ENCODE data around the gene DNAH11. TPM values are rescaled to one million over a fixed set of nuclear protein-coding genes. Genes with fewer than 3 reads are reported as not detected.

DNAH11 gene
- total and polyA plus RNA-seq, 2 of the 4 experiments (the other 2 are of a cell fraction), result not detected

DNA sequence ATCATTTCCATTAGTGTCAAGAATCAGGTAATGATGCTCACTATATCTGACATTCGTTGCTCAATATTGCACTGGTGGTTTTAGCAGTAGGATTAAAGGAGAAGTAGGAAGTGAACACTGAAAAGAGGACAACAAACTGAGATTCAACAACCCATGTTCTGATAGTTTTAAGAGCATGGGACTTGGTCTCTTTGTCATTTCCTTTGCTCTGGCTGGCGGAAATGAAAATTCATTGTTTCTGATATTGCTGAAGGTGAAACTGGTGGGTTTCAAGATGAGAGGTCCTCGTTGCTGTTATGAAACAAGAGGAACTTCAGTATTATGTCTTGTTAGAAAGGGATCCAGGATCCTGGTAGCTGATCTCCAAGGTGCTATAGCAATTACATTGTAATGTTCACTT lies 129.0 kb downstream of the DNAH11 start:
- in situ Hi-C loops (cut with MboI; ENCODE audit: low sequenced_read_pairs) (no loop called here), intact Hi-C loops (cut with micrococcal nuclease) (no loop called here), dilution Hi-C loops (cut with HindIII; ENCODE audit: low sequenced_read_pairs, unreplicated experiment) (no loop called here)
- Histone ChIP-seq H4K91ac (ENCODE audit: insufficient read depth, low read depth, low read length) (no peak overlapping the region), H2AFZ (replicated peaks; ENCODE audit: low read length, poor library complexity) (no peak overlapping the region), H3K36me3 (ENCODE audit: control insufficient read depth, insufficient read depth, low read length) (no peaks in the 10 kb centered on the region), H3K4me1 (ENCODE audit: control insufficient read depth, insufficient read depth, low read length) (no peaks in the 10 kb centered on the region), H3K27ac (ENCODE audit: insufficient read depth, low read length) (no peak overlapping the region), H2BK5ac (ENCODE audit: low read depth, low read length, poor library complexity, severe bottlenecking) (no peak overlapping the region), H3K4me2 (ENCODE audit: low read depth, low read length) (no peak overlapping the region), H4K8ac (ENCODE audit: low read depth in 2 of 2, low read length in 2 of 2) (no peak overlapping the region), H4K20me1 (ENCODE audit: insufficient read depth, low read length) (no peaks in the 10 kb centered on the region), H2AK5ac (ENCODE audit: low read depth, low read length) (no peak overlapping the region), H3K4me3 (ENCODE audit: insufficient read depth, low read depth, low read length) (no peak overlapping the region), H3K18ac (ENCODE audit: low read depth, low read length) (no peak overlapping the region), H3K9me1 (ENCODE audit: insufficient read depth, low read length) (no peaks in the 10 kb centered on the region), H3K9ac (ENCODE audit: low read depth, low read length) (no peak overlapping the region), H2BK20ac (ENCODE audit: low read depth, low read length) (no peak overlapping the region), H3K27me3 (ENCODE audit: control insufficient read depth, insufficient read depth, low read length) (no peaks in the 10 kb centered on the region), H3K79me1 (ENCODE audit: low read depth in 1 of 2, low read length in 2 of 2) (no peaks in the 10 kb centered on the region), H2BK15ac (ENCODE audit: low read depth, low read length) (no peak overlapping the region), H2BK120ac (ENCODE audit: low read depth, low read length) (no peak overlapping the region), H3K9me3 (ENCODE audit: control insufficient read depth, insufficient read depth, low read length) (peaks cover 5% of the 10 kb centered on the region; the same call in 1 of the 2 replicates), H3K56ac (ENCODE audit: extremely low read depth, insufficient read depth, low read length) (no peak overlapping the region), H3K23ac (ENCODE audit: low read depth, low read length) (no peak overlapping the region), H3K4ac (ENCODE audit: low read depth, low read length) (no peak overlapping the region), H4K5ac (ENCODE audit: low read depth, low read length) (no peak overlapping the region), H3K14ac (replicated peaks; ENCODE audit: low read depth, low read length) (no peak overlapping the region), H2AK9ac (replicated peaks; ENCODE audit: low read depth, low read length, poor library complexity) (no peak overlapping the region)
- no peak for ATAC-seq (ENCODE audit: low read depth)
- ChIA-PET CTCF (no interaction called here), POLR2A (ENCODE audit: unreplicated experiment) (no interaction called here)
- TF ChIP-seq, protein P1, sequence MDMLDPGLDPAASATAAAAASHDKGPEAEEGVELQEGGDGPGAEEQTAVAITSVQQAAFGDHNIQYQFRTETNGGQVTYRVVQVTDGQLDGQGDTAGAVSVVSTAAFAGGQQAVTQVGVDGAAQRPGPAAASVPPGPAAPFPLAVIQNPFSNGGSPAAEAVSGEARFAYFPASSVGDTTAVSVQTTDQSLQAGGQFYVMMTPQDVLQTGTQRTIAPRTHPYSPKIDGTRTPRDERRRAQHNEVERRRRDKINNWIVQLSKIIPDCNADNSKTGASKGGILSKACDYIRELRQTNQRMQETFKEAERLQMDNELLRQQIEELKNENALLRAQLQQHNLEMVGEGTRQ (IDR thresholded peaks at IDR 0.05; ENCODE audit: low read depth, low read length), result no peak
- TF ChIP-seq, protein P2, sequence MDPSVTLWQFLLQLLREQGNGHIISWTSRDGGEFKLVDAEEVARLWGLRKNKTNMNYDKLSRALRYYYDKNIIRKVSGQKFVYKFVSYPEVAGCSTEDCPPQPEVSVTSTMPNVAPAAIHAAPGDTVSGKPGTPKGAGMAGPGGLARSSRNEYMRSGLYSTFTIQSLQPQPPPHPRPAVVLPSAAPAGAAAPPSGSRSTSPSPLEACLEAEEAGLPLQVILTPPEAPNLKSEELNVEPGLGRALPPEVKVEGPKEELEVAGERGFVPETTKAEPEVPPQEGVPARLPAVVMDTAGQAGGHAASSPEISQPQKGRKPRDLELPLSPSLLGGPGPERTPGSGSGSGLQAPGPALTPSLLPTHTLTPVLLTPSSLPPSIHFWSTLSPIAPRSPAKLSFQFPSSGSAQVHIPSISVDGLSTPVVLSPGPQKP (IDR thresholded peaks at IDR 0.05; ENCODE audit: borderline replicate concordance, low read depth, low read length), result no peak
- TF ChIP-seq MAZ (IDR thresholded peaks at IDR 0.05; ENCODE audit: borderline replicate concordance, low read depth, low read length) (no peak), MXI1 (IDR thresholded peaks at IDR 0.05; ENCODE audit: borderline replicate concordance, low read depth, low read length) (no peak), CHD1 (IDR thresholded peaks at IDR 0.05; ENCODE audit: low read depth, low read length) (no peak), POLR2A (IDR thresholded peaks at IDR 0.05; ENCODE audit: low read depth, low read length) (no peak), NFE2L2 (IDR thresholded peaks at IDR 0.05; ENCODE audit: low read depth, low read length) (no peak), RFX5 (IDR thresholded peaks at IDR 0.05; ENCODE audit: low read depth, low read length) (no peak), RCOR1 (IDR thresholded peaks at IDR 0.05; ENCODE audit: insufficient replicate concordance, low read length) (no peak), CEBPB (IDR thresholded peaks at IDR 0.05; ENCODE audit: low read depth, low read length) (no peak), BHLHE40 (IDR thresholded peaks at IDR 0.05; ENCODE audit: low read depth, low read length) (no peak), RAD21 (IDR thresholded peaks at IDR 0.05; ENCODE audit: low read length) (no peak)
- TF ChIP-seq, protein P3, sequence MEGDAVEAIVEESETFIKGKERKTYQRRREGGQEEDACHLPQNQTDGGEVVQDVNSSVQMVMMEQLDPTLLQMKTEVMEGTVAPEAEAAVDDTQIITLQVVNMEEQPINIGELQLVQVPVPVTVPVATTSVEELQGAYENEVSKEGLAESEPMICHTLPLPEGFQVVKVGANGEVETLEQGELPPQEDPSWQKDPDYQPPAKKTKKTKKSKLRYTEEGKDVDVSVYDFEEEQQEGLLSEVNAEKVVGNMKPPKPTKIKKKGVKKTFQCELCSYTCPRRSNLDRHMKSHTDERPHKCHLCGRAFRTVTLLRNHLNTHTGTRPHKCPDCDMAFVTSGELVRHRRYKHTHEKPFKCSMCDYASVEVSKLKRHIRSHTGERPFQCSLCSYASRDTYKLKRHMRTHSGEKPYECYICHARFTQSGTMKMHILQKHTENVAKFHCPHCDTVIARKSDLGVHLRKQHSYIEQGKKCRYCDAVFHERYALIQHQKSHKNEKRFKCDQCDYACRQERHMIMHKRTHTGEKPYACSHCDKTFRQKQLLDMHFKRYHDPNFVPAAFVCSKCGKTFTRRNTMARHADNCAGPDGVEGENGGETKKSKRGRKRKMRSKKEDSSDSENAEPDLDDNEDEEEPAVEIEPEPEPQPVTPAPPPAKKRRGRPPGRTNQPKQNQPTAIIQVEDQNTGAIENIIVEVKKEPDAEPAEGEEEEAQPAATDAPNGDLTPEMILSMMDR (conservative IDR thresholded peaks at IDR 0.05; ENCODE audit: low read depth, low read length), result no peak
- no CpG with 5 or more reads among the region's 3 CpGs for WGBS, 2 experiments (ENCODE audit: extremely low coverage in 2 of 2, insufficient read length in 1 of 2)
- BruUV-seq (replicated peaks), result no TSS peak
- DNase-seq, result no peak

Data from IMR-90 (cell line).